CD4-positive, CD25-positive, alpha-beta regulatory T cell (primary cell): Measurements from ENCODE around the gene KRTAP10-3. TPM values are rescaled to one million over a fixed set of nuclear protein-coding genes. Genes with fewer than 3 reads are reported as not detected.

Experiments used
- ATAC-seq, 2 donors: fragments of 150-1000 bp; cut with Tn5 transposase; one replicate each; pipeline ENCODE4 v1.10.0; 2021; ENCODE audit warnings: low read depth in 2 of 2, moderate number of reproducible peaks in 2 of 2, moderate library complexity in 1 of 2
- DNase-seq, 3 donors: peaks; one replicate each; pipeline versions ENCODE4 v3.0.0 to v3.0.0-alpha.2; 2012 to 2022; ENCODE audit warnings: mixed read lengths in 1 of 3
- H3K27ac ChIP-seq: one replicate; pipeline ENCODE4 v1.7.0; 2013; ENCODE audit warnings: mild to moderate bottlenecking, low read length; ENCODE audit not compliant: insufficient read depth, poor library complexity, severe bottlenecking
- H3K27me3 ChIP-seq: one replicate; pipeline ENCODE4 v1.7.0; 2013; ENCODE audit warnings: low read length; ENCODE audit not compliant: control insufficient read depth, insufficient read depth
- H3K36me3 ChIP-seq: one replicate; pipeline ENCODE4 v1.7.0; 2013; ENCODE audit warnings: mild to moderate bottlenecking, low read length, moderate library complexity; ENCODE audit not compliant: control insufficient read depth, insufficient read depth
- H3K4me1 ChIP-seq: 2 replicates; pipeline ENCODE4 v1.7.0; 2013; ENCODE audit warnings: mild to moderate bottlenecking, low read length; ENCODE audit not compliant: insufficient read depth, control insufficient read depth, poor library complexity, severe bottlenecking
- H3K4me3 ChIP-seq: one replicate; pipeline ENCODE4 v1.7.0; 2013; ENCODE audit warnings: low read depth, mild to moderate bottlenecking, low read length, moderate library complexity
- H3K9me3 ChIP-seq, 2 experiments: 1 replicate in 1 of 2; 2 replicates in 1 of 2; pipeline ENCODE4 v1.7.0; 2013; ENCODE audit warnings: low read length in 2 of 2, mild to moderate bottlenecking in 1 of 2, moderate library complexity in 1 of 2; ENCODE audit not compliant: control insufficient read depth in 2 of 2
- H3K27ac Mint-ChIP-seq, 3 donors: one replicate each; pipeline ENCODE4 v1.8.0; 2020 to 2022; ENCODE audit warnings: mild to moderate bottlenecking in 3 of 3, mixed read lengths in 3 of 3, moderate library complexity in 2 of 3
- H3K27me3 Mint-ChIP-seq: one replicate; pipeline ENCODE4 v1.8.0; 2022; ENCODE audit warnings: mild to moderate bottlenecking, mixed read lengths
- H3K36me3 Mint-ChIP-seq: one replicate; pipeline ENCODE4 v1.8.0; 2020; ENCODE audit warnings: mixed read lengths
- H3K4me1 Mint-ChIP-seq, 4 donors: one replicate each; pipeline ENCODE4 v1.8.0; 2020 to 2022; ENCODE audit warnings: mixed read lengths in 4 of 4, mild to moderate bottlenecking in 1 of 4
- H3K4me3 Mint-ChIP-seq, 4 donors: one replicate each; pipeline ENCODE4 v1.8.0; 2020 to 2022; ENCODE audit warnings: mild to moderate bottlenecking in 4 of 4, mixed read lengths in 4 of 4, moderate library complexity in 3 of 4
- H3K9me3 Mint-ChIP-seq, 7 donors: one replicate each; pipeline ENCODE4 v1.8.0; 2020 to 2022; ENCODE audit warnings: mixed read lengths in 7 of 7, mild to moderate bottlenecking in 3 of 7, moderate library complexity in 2 of 7
- polyA plus RNA-seq, 4 donors: library from polyadenylated mRNA; unstranded; fragments of 300-500 nt; fragmentation: Illumina TruSeq; gene quantifications; one replicate each; pipeline ENCODE4 v1.2.3, GENCODE V29; 2021
- total RNA-seq: library from RNA; stranded (reverse); gene quantifications from one replicate; pipeline ENCODE4 v1.2.3, GENCODE V29; 2022

The KRTAP10-3 gene
- total and polyA plus RNA-seq, 5 donors from 2014 or later: not detected

GRCh38 chr21:44539991-44540666 lies 18.5 kb downstream of the KRTAP10-3 start, which contains the start of gene KRTAP10-1:
Gene KRTAP10-1 (minus strand): TSS chr21:44540195. CDS start chr21:44540150, 45 bp downstream.
- no peak within 1 kb of the TSS for H3K27ac ChIP-seq
- Mint-ChIP-seq H3K4me3 (peak within 1 kb of the TSS in 1 of 4 donors; percentile 10), H3K27me3 (no peaks in the 10 kb centered on the region), H3K36me3 (no peaks in the 10 kb centered on the region), H3K27ac (no peak within 1 kb of the TSS), H3K9me3 (peaks cover 0 to 5% (median 0%) of the 10 kb centered on the region in 7 donors), H3K4me1 (peaks cover 0 to 3% (median 0%) of the 10 kb centered on the region in 4 donors)
- H3K4me1 ChIP-seq: no peaks in the 10 kb centered on the region
- no peaks in the 10 kb centered on the region for H3K36me3 ChIP-seq
- no peak for ATAC-seq
- H3K27me3 ChIP-seq: no peaks in the 10 kb centered on the region
- no peak within 1 kb of the TSS for H3K4me3 ChIP-seq
- peaks cover 0 to 16% of the 10 kb centered on the region in 2 experiments for H3K9me3 ChIP-seq
- DNase-seq: no peak

- ATAC-seq: no peak
- H3K4me1 ChIP-seq: no peaks in the 10 kb centered on the region
- H3K4me3 ChIP-seq: no peak overlapping the region
- H3K4me3 Mint-ChIP-seq: no peak overlapping the region
- H3K36me3 ChIP-seq: no peaks in the 10 kb centered on the region
- peaks cover 0 to 3% (median 0%) of the 10 kb centered on the region in 7 donors for H3K9me3 Mint-ChIP-seq
- no peaks in the 10 kb centered on the region for H3K27me3 Mint-ChIP-seq
- no peaks in the 10 kb centered on the region for H3K27me3 ChIP-seq
- no peaks in the 10 kb centered on the region for H3K36me3 Mint-ChIP-seq
- H3K9me3 ChIP-seq: peaks cover 0 to 16% of the 10 kb centered on the region in 2 experiments
- no peak overlapping the region for H3K27ac ChIP-seq
- peaks cover 0 to 3% (median 0%) of the 10 kb centered on the region in 4 donors for H3K4me1 Mint-ChIP-seq
- no peak overlapping the region for H3K27ac Mint-ChIP-seq
- no peak for DNase-seq
Observed at GRCh38 chr21:44539046-44539445, 19.5 kb downstream of the KRTAP10-3 start.

- Histone ChIP-seq H3K27me3 (no peaks in the 10 kb centered on the region), H3K36me3 (no peaks in the 10 kb centered on the region), H3K4me3 (no peak overlapping the region), H3K27ac (no peak overlapping the region), H3K9me3 (peaks cover 0 to 13% of the 10 kb centered on the region in 2 experiments), H3K4me1 (no peaks in the 10 kb centered on the region)
- Mint-ChIP-seq H3K36me3 (no peaks in the 10 kb centered on the region), H3K27ac (peak overlapping the region in 1 of 3 donors; percentile 63), H3K4me3 (no peak overlapping the region), H3K9me3 (peaks cover 0 to 3% (median 0%) of the 10 kb centered on the region in 7 donors), H3K4me1 (peaks cover 0 to 3% (median 0%) of the 10 kb centered on the region in 4 donors), H3K27me3 (no peaks in the 10 kb centered on the region)
- ATAC-seq (no peak), DNase-seq (no peak)
Observed at GRCh38 chr21:44537930-44538911, 20.4 kb downstream of the KRTAP10-3 start.

- Mint-ChIP-seq H3K36me3 (no peaks in the 10 kb centered on the region), H3K4me1 (peaks cover 0 to 3% (median 0%) of the 10 kb centered on the region in 4 donors), H3K27me3 (no peaks in the 10 kb centered on the region), H3K27ac (no peak overlapping the region), H3K4me3 (no peak overlapping the region), H3K9me3 (peaks cover 0 to 2% (median 0%) of the 10 kb centered on the region in 7 donors)
- H3K36me3 ChIP-seq: no peaks in the 10 kb centered on the region
- no peaks in the 10 kb centered on the region for H3K27me3 ChIP-seq
- DNase-seq (no peak), ATAC-seq (no peak)
- H3K27ac ChIP-seq: no peak overlapping the region
- no peaks in the 10 kb centered on the region for H3K4me1 ChIP-seq
- no peaks in the 10 kb centered on the region for H3K9me3 ChIP-seq
- no peak overlapping the region for H3K4me3 ChIP-seq
Observed at GRCh38 chr21:44535963-44536362, 22.6 kb downstream of the KRTAP10-3 start.

DNA sequence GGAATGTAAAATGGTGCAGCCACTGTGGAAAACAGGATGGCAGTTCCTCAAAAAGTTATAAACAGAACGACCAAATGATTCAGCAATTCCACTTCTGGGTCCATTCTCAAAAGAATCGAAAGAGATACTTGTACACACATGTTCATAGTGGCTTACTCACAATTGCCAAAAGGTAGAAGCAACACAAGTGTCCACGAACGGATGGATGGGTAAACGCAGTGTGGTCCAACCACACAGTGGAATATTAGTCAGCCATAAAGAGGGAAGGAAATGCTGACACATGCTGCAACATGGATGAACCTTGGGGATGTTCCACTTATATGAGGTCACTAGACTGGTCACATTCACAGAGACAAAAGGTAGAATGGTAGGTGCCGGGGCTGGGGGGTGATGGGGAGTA lies 23.9 kb downstream of the KRTAP10-3 start:
- H3K4me3 ChIP-seq: no peak overlapping the region
- H3K4me1 Mint-ChIP-seq: peaks cover 0 to 3% (median 0%) of the 10 kb centered on the region in 4 donors
- H3K36me3 Mint-ChIP-seq: no peaks in the 10 kb centered on the region
- no peaks in the 10 kb centered on the region for H3K9me3 ChIP-seq
- peaks cover 0 to 2% (median 0%) of the 10 kb centered on the region in 7 donors for H3K9me3 Mint-ChIP-seq
- no peak overlapping the region for H3K27ac Mint-ChIP-seq
- H3K27me3 Mint-ChIP-seq: no peaks in the 10 kb centered on the region
- H3K4me1 ChIP-seq: no peaks in the 10 kb centered on the region
- H3K36me3 ChIP-seq: no peaks in the 10 kb centered on the region
- no peaks in the 10 kb centered on the region for H3K27me3 ChIP-seq
- no peak overlapping the region for H3K4me3 Mint-ChIP-seq
- no peak for ATAC-seq
- no peak for DNase-seq
- H3K27ac ChIP-seq: no peak overlapping the region

- no peak for ATAC-seq
- DNase-seq: no peak
Observed at GRCh38 chr21:44533891-44534627, 24.5 kb downstream of the KRTAP10-3 start.

More at GRCh38 chr21:44533891-44534627, 24.5 kb downstream of the KRTAP10-3 start:
- H3K27ac ChIP-seq: no peak overlapping the region
- peaks cover 0 to 1% (median 0%) of the 10 kb centered on the region in 7 donors for H3K9me3 Mint-ChIP-seq
- H3K36me3 ChIP-seq: no peaks in the 10 kb centered on the region
- H3K9me3 ChIP-seq: no peaks in the 10 kb centered on the region
- no peaks in the 10 kb centered on the region for H3K36me3 Mint-ChIP-seq
- H3K4me1 Mint-ChIP-seq: peaks cover 0 to 3% (median 0%) of the 10 kb centered on the region in 4 donors
- peak overlapping the region in 1 of 3 donors; percentile 38 for H3K27ac Mint-ChIP-seq
- no peaks in the 10 kb centered on the region for H3K27me3 Mint-ChIP-seq
- H3K4me1 ChIP-seq: no peaks in the 10 kb centered on the region
- no peak overlapping the region for H3K4me3 ChIP-seq
- H3K4me3 Mint-ChIP-seq: no peak overlapping the region
- H3K27me3 ChIP-seq: no peaks in the 10 kb centered on the region
